Measurements from ENCODE around the gene C19orf12.

C19orf12 gene

DNA sequence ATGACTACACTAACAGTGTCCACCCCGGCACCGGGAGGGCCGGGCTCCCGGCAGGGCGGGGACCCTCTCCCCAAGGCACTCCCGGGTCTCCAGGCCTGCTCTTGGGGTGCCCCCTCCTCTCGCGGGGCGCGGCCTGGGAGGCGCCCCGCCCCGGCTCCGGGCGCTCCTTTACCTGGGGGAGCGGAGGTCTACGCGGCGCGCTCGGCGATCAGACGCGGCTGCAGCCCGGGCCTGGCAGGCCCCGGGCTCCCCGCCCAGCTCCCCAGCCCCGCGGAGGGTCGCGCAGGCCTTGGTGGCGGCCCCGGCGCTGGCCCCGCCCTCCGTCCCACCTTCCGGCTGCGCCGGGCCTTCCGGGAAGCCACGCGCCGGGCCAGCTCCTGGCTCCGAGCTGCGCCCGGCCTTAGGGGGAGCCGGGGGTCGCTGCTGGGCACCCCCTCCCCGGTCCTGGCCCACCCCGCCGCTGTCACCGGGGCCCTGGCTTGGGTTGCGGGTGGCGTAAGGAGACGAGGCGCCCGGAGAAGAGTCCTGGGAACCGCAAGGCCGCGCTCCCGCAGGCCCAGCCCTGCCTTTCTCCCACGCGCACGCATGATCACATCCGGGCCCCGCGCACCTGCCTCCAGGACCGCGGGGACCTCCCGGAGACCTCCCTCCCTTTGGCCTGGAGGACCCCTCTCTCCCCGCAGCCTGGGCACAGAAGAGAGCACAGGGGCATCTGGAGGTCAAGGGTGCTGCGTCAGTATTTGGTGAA, at the start of gene C19orf12:
TSS of gene C19orf12 (minus strand) at position 309 of the 748 bp plus-strand sequence. CDS start 6,848 bp downstream, outside the sequence.
- DNase-seq (ENCODE audit: low spot score): peak; percentile 44

DNA sequence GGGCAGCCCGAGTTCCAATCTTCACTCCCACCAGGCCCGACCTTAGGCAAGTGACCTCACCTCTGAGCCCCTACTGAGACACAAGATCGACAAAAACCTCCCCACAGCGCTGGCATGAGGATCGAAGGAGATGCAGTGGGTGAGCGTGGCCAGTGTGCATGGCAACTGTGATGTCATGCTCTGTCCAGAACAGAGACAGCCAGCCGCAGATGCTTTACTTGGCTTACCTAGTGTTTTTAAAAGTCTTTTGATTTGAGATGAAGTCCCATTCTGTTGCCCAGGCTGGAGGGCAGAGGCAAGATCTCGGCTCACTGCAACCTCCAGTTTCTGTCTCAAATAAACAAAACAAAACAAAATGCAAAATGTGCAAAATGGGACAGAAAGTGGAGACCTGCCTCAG, 49.3 kb upstream of the C19orf12 start:
- DNase-seq (ENCODE audit: low spot score): no peak

DNA sequence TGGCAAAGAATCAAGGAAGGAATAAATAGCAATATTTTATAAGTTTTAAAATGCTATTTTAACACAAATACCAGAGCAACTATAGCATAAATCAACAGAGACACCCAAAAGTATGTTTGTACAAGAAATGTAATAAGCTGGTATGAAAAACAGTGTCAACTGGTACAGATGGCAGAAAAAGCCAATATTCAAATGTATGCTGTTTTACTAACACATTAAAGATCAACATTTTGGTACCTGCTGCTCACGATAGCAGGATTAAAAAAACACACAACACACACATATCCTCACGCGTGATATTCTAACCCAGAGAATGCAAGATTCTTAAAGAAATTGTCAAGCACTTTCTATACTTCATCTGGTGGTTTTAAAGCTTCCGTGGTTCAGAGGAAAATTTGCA, 48.1 kb upstream of the C19orf12 start:
- no peak for DNase-seq (ENCODE audit: low spot score)

DNA sequence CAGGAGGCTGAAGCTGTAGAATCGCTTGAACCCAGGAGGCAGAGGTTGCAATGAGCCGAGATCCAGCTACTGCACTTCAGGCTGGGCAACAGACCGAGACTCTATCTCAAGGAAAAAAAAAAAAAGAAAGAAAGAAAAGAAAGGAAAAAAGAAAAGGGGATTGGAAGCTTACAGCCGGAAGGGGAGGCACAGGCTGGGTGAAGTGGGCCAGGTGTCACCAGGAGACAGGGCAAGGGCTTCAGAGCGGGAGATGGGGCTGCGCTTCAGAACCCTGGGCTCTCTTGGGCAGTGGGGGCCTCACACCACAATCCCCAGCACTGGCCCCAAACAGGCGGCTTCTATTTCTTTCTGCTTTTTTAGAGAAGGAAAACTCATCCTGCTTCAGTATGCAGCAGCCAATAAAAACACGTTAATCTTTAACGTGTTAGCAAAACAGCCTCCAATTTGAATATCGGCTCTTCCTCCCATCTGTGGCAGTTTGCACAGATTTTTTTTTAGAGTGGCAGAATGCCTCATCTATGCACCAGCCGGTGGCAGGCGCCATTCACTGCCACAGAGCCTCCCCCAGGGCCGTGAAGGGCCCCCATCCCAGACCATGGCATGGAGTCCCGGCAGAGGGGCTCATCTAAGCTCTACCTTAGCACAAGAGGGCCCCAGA, 46.6 kb upstream of the C19orf12 start:
- no peak for DNase-seq (ENCODE audit: low spot score)

DNA sequence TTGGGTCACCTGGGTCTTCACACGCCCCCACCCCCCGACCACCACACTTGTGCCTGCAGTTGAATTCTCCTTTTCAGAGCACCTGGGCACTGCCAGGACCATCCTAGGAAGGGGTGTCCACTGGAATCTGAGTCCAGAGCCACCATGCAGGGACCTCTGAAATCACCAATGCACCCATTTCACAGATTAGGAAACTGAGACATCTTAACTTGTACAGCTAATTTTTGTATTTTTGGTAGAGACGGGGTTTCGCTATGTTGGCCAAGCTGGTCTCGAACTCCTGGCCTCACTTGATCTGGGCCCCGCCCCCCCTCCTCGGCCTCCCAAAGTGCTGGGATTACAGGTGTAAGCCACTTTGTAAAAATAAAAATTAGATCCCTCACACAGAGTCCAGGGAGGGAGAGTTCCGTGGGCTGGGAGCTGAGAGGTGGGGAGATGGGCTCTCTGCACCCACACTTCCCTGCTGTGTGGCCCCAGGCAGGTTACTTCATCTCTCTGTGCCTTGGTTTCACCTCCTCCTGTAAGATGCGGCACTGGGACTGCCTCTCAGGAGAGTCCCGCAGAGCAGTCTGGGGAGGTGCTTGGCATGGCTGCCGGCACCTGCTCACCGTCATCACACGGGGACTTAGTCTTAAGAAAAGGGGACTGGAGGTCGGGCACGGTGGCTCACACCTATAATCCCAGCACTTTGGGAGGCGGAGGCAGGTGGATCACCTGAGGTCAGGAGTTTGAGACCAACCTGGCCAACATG, 45.9 kb upstream of the C19orf12 start:
- no peak for DNase-seq (ENCODE audit: low spot score)

DNA sequence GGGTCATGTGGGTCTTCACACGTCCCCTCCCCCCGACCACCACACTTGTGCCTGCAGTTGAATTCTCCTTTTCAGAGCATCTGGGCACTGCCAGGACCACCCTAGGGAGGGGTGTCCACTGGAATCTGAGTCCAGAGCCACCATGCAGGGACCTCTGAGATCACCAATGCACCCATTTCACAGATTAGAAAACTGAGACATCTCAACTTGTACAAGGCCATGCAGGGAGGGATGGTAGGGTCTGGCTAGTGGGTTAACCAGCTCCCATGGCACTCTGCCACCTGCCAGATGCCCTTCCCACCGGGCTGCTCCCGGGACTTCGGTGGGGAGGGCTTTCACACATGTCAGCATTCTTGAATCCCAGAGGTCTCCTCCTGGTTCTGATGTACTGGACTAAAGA, 44.3 kb upstream of the C19orf12 start:
- DNase-seq (ENCODE audit: low spot score): no peak

DNA sequence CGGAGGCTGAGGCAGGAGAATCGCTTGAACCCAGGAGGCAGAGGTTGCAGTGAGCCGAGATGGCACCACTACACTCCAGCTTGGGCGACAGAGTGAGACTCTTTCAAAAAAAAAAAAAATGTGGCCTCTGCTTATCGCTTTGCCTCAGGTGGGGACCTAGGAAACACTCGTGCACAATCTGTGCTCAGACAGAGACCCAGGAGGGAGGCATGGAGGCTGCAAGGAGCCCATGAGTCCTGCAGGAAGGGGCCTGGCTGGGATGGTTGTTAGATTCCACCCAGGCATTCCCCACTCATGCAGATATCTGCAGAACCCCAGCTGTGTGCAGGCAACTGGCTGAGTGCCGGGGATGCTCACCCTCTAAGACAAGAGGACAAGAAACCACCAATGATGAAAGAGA, 43.8 kb upstream of the C19orf12 start:
- DNase-seq (ENCODE audit: low spot score): no peak

DNA sequence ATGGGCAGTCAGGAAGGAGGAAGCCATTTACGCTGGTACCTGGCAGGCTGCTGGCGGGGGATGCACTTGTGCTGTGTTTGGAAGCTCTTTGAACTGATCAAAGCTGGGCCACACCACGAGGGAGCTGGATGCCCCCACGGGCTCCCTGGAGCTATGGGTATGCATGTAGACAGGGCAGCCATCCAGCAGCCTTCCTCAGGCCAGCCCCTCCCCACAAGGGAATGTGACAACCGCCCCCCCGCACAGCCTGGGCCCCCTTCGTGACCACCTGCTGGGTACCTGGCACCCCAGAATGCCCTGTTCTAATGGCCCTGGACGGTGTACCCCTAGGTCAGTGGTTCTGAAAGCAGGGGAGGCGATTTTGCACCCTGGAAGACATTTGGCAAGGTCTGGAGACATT, 42.5 kb upstream of the C19orf12 start:
- no peak for DNase-seq (ENCODE audit: low spot score)

DNA sequence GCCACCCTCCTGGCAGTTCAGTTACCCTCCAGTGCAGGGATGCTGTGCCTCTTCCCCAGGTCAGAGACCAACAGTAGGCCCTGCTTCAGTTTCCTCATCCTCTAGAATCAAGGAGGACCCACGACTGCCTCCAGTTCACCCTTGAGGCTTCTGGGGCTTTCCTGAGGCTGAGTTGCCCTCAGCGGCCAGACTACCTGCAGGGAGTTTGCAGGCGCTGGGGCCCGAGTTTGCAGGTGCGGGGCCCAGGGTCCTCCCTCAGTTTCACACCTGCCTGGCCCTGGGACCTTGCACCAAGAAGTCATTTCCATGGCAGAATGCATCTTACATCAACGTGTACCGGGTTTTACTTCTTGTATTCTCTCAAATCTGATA, 38.9 kb upstream of the C19orf12 start:
- DNase-seq (ENCODE audit: low spot score): no peak

DNA sequence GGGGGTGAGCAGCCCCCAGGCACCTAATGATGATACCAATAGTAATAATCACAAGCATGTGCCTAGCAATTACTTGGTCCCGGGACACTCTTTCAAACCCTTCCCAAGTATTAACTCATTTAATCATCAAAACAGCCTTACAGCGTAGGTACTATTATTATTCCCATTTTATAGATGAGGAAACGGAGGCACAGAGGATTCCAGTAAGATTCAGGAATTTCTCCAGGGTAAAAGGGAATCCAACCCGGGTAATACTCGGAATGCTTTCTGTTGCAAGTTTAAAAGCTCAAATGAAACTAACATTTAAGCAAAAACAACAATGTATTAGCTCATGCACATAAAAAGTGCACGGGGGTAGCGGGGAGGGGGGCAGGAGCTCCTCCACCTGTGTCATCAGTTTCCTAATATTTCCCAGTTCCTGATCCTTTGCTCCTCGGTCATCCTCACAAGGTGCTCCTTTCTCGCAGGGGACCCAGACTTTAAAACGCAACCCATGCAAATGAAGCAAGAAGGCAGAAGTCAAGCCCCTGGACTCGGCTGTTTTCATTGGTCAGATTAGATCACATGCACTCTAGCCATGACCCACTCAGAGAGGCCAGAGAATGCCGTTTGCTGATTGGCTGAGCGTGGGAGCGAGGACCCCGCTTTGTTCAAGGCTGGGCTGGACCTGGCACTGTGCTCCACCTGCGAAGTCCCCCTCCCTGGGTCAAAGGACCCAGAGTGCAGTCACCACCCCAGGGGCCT, 38.3 kb upstream of the C19orf12 start:
- no peak for DNase-seq (ENCODE audit: low spot score)

DNA sequence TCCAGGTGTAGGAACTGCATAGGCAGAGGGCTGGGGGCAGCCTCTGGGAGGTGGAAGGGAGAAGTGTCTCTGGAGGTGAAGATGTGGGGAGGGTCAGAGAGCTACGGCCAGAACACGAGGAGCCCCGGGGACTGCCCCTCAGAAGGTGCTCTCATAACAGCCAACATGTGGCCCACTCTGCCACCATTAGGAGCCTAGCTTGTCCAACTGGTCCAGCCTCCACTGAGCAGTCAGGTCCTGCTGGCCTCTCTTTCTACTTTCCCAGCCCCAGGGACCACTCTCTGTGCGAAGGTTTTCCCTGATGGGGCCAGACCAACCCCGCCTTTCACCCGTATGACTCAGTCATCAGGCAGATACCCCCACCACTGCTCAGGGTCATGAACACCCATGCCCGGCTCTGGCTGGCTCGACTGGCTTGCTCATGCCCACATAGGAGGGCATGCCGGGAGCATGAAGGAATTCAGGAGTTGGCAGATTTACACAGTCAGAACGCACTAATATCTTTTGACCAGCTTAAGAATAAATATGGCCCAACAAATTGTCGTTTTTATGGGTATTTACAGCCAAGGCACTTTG, 37.5 kb upstream of the C19orf12 start:
- no peak for DNase-seq (ENCODE audit: low spot score)

DNA sequence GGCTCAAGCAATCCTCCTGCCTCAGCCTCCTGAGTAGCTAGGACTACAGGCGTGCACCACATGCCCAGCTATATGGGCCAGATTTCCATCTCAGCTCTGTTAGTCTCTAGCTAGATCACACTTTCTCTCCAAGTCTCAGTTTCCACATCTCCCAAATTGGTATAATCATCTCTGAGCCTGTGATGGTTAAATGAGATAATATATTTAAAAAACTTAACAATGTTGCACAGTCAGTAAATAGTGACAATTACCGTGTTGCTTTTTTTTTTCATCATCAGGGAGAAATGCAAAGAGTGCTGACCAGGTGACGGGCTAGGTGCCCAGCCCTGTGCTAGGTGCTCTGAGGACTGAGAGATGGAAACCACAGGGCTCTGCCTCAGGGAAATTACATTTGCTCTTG, 36.9 kb upstream of the C19orf12 start:
- DNase-seq (ENCODE audit: low spot score): no peak

DNA sequence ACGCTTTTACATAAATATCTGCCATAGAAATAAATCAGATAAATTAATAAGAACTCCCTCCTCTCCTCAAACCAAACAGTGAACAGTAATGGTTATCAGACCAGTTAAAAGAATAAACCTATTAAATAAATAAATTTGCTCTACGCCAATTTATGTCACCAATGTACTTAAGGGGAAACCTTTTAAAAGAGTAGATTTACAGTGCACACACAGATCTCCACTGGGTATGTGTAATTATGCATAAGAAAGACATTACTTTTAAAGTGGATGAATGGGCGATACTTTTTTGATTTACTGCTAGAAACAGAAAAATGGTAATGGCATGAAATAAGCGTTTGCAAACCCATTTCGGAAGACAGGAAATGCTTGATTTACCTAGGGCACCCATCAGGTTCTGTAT, 34.9 kb upstream of the C19orf12 start:
- DNase-seq (ENCODE audit: low spot score): no peak

DNA sequence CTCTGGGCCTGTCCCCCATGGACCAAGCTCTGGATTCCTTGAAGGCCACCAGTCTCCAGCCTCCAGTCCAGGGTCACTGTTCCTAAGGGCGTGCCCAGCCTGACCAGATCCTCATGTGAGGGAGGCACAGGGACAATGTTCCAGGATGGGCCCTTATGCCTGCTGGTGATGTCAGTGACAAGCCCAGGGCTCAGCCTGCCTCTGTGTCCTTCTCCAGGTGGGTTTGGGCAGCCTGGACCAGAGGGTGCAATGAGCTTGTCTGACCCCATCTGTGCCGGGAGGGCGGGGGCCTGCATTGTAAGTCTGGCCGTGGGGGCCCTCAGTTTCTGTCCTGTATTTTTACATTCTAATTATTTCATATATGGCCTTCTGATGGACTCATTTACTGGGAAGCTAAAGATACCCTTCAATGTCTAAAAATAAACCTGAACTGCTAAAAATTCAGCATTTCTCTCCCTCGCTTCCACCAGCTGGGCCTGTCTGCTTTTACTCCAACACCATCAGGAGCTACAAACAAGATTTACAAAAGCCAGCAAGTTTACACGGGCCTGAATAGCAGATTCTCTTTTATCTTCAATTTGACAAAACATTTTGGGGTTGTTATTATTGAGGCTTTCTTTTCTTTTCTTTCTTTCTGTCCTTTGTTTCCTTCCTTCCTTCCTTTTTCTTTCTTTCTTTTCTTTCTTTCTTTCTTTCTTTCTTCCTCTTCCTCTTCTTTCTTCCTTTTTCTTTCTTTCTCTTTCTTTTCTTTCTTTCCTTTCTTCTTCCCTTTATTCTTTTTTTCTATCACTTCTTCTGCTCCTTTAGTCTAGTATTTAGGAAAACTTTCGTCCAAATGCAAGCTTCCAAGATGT, 34.2 kb upstream of the C19orf12 start:
- no peak for DNase-seq (ENCODE audit: low spot score)

DNA sequence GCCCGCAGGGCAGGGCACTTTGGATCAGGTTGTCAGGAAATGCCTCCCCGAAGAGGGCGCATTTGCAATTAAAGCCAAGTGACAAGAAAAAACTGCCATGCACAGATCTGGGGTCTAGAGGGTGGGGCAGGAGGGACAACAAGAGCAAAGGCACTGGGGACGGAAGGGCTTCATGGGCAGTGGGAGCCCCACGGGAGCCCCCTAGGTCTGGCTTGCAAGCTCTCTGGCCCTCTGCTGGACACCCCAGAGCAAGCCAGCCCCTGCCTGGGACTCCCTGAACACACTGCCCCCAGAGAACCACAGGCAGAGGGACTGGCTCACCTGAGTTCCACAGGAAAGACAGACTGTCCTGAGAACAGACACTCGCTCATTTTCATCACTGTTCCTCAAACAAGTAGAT, 30.2 kb upstream of the C19orf12 start:
- DNase-seq (ENCODE audit: low spot score): no peak

DNA sequence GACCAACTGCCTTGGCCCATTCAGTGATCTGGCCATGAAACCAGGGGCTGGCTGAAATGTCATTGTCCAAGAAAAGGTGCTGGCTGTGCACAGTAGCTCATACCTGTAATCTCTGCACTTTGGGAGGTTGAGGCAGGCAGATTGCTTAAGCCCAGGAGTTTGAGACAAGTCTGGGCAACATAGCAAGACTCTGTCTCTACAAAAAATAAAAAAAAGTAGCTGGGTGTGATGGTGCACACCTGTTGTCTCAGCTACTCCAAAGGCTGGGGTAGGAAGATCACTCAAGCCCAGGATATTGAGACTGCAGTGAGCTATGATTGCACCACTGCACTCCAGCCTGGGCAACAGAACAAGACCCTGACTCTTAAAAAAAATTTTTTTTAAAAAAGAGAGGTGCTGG, 28.6 kb upstream of the C19orf12 start:
- no peak for DNase-seq (ENCODE audit: low spot score)

DNA sequence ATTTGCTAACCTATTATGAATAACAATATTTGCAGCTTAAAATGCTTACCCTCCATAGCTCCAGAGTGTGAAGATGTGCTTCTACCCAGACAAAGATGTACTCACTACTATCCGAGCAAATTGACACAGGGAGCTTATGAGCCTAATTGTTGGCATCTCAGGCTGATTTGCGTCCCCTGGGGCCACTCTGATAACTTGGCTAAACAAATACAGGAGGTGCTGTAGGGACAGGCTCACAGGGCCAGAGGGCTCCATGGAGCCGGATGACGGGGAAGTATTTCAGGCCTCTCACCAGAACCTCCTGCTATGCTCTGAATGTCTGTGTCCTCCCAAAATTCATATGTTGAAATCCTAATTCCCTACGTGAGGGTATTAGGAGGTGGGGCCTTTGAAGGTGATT, 26.7 kb upstream of the C19orf12 start:
- no peak for DNase-seq (ENCODE audit: low spot score)

DNA sequence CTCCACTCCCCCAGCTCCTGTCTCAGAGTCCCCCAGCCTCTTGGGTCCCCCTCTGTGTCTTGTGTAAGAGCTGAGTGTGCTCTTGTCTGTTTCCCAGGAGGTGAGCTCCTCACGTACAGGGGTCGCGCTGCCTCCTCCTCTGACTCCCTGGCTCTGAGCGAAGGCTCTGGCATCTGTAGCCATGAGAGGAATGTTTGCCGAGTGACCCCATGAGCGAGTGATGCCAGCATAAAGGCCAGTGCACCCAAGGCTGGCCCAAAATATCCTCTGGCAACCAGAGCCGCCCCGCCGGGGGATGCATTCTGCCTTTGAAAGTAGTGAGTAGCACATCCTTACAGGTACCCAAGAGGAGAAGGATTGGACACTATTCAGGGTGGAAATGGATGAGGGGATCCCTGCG, 26.2 kb upstream of the C19orf12 start:
- DNase-seq (ENCODE audit: low spot score): no peak

DNA sequence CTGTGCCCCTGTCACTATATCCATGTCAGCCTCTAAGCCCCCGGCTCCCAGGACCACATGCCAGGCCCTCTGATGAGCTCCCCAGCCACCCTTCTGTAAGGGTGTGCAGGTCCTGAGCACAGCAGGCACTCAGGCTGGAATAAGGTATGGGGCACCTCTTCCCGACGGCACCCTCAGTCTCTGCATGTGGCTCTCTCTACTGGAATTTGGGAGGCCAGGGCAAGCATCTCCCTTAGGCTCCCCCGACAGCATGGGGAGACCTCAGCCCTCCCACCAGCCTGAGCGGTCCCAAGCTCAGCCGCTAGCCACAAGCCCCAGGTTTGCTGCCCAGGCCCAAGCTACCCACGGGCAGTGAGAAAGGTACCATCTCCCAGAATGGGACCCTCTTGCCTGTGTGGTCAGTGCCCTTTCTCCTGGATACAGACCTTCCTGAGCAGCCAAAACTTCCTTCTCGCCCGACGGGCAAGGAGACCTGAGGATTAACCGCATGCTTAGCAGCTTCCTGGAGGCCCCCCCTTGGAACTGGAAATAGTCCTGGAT, 22.5 kb upstream of the C19orf12 start:
- no peak for DNase-seq (ENCODE audit: low spot score)

DNA sequence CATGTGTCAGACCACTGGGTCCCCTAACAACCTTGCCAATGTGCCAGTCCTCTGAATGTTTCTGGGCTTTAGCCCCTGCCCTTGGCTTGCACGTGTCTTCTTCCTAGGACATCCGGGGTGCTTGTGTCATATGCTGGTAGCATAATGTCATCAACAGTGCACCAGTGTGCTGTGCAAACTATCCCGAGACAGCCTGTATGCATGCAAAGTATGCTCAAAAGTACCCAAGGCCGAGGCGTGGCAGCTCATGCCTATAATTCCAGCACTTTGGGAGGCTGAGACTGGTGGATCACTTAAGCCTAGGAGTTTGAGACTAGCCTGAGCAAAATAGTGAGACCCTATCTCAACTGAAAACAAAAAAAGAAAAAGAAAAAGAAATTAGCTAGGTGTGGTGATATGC, 20.8 kb upstream of the C19orf12 start:
- DNase-seq (ENCODE audit: low spot score): no peak

DNA sequence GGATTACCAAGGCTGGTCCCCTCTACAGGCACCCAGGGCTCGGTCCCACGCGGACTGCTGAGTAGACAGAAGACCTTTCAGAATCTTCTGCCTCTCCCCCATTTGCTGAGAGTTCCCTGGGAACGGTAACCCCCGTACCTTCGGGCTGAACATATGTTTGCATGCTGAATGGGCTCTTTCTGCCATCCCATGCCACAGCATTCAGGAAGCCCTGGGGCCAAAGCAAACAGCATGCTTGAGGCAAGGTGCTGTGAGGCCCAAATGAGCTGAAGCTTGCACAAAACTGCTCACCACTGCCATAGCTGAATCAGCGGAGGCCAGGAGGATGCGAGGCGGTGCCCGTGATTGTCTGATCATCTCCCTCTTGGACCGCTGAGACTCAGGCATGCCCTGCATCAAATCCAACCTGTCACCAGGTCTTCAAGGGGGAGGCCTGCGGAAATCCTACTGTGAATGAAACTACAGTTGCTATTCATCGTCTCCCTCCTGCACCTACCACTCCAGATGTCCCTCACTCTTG, 16.3 kb upstream of the C19orf12 start:
- no peak for DNase-seq (ENCODE audit: low spot score)
